BJ (cell line): ENCODE results near the gene PALLD. TPM values are rescaled to one million over a fixed set of nuclear protein-coding genes. Genes with fewer than 3 reads are reported as not detected.

Source experiments
- CTCF ChIA-PET: fragments of 350-600 bp; formaldehyde crosslinking; extraction: SDS; loops from one replicate; lab custom pipeline; 2021; ENCODE audit warnings: antibody characterized with exemption, inconsistent platforms; lab: Yijun Ruan, JAX
- POLR2A ChIA-PET: fragments of 300-600 bp; sonication (Branson Sonifier 250); formaldehyde crosslinking; extraction: SDS; loops from one replicate; lab custom pipeline; 2021; ENCODE audit warnings: antibody characterized with exemption; lab: Charles Lee
- DNase-seq: peaks from one replicate; pipeline ENCODE4 v3.0.0-alpha.2; 2011; ENCODE audit warnings: low read depth
- H3K27me3 ChIP-seq: 2 replicates; pipeline ENCODE4 v1.6.0; 2011; ENCODE audit warnings: low read length; ENCODE audit not compliant: control insufficient read depth, insufficient read depth
- H3K36me3 ChIP-seq: 2 replicates; pipeline ENCODE4 v1.5.1; 2011; ENCODE audit warnings: low read length; ENCODE audit not compliant: control insufficient read depth, insufficient read depth
- H3K4me3 ChIP-seq: 2 replicates; pipeline ENCODE4 v1.5.1; 2011; ENCODE audit warnings: low read depth, mild to moderate bottlenecking, control low read depth, low read length
- CTCF ChIP-seq: IDR thresholded peaks from 2 replicates; pipeline ENCODE4 v1.5.1; 2011; ENCODE audit warnings: low read depth, mild to moderate bottlenecking, control low read depth, inconsistent platforms, low read length, moderate library complexity; ENCODE audit not compliant: insufficient read depth
- polyA plus RNA-seq: library from polyadenylated mRNA; depleted of rRNA; stranded (reverse); fragments of >200 nt; gene quantifications from 2 replicates; pipeline ENCODE4 v1.2.3, GENCODE V29; 2011

Gene PALLD
- polyA plus RNA-seq, 1 experiment, result 30.3 TPM

GRCh38 chr4:168893807-168894206 lies 397.0 kb downstream of the PALLD start:
- H3K4me3 ChIP-seq, result no peak overlapping the region
- no peak for DNase-seq
- POLR2A ChIA-PET, result no interaction called here
- TF ChIP-seq CTCF, result no peak
- H3K36me3 ChIP-seq, result peaks cover 16% of the 10 kb centered on the region
- H3K27me3 ChIP-seq, result no peaks in the 10 kb centered on the region
- CTCF ChIA-PET, result interaction anchor here (0.9 to 1.3 kb wide), 4 partner anchors 12 to 305 kb away, joined by 3 to 4 read pairs (median 3); no protein-coding TSS in a partner anchor

GRCh38 chr4:168900080-168900479 lies 403.2 kb downstream of the PALLD start:
- TF ChIP-seq CTCF, result no peak

GRCh38 chr4:168907119-168907698 lies 410.4 kb downstream of the PALLD start:
- Histone ChIP-seq H3K36me3 (peaks cover 4% of the 10 kb centered on the region; the same call in 1 of the 2 replicates), H3K4me3 (no peak overlapping the region), H3K27me3 (no peaks in the 10 kb centered on the region)
- no peak for DNase-seq
- ChIA-PET CTCF (interaction anchor here (0.6 to 1.2 kb wide), 2 partner anchors 16 to 36 kb away, joined by 3 read pairs; no protein-coding TSS in a partner anchor), POLR2A (no interaction called here)
- no peak for TF ChIP-seq CTCF

More at GRCh38 chr4:168900080-168900479, 403.2 kb downstream of the PALLD start:
- Histone ChIP-seq H3K36me3 (peaks cover 5% of the 10 kb centered on the region), H3K4me3 (no peak overlapping the region), H3K27me3 (no peaks in the 10 kb centered on the region)
- ChIA-PET POLR2A (no interaction called here), CTCF (interaction anchor here (0.7 kb wide), 1 partner anchor 314 kb away, joined by 3 read pairs; no protein-coding TSS in a partner anchor)
- DNase-seq, result no peak

- no peak overlapping the region for H3K4me3 ChIP-seq
- H3K36me3 ChIP-seq, result peaks cover 4% of the 10 kb centered on the region; the same call in 1 of the 2 replicates
- no peak for TF ChIP-seq CTCF
- no peak for DNase-seq
- ChIA-PET CTCF (interaction anchor here (0.9 to 2.1 kb wide), 5 partner anchors 11 to 322 kb away, joined by 3 to 9 read pairs (median 4); no protein-coding TSS in a partner anchor), POLR2A (no interaction called here)
- H3K27me3 ChIP-seq, result no peaks in the 10 kb centered on the region
Observed at GRCh38 chr4:168908093-168908492, 411.2 kb downstream of the PALLD start.

- no peak for DNase-seq
- ChIA-PET CTCF (interaction anchor here (0.9 to 2.1 kb wide), 5 partner anchors 10 to 323 kb away, joined by 3 to 9 read pairs (median 4); no protein-coding TSS in a partner anchor), POLR2A (no interaction called here)
- H3K27me3 ChIP-seq, result no peaks in the 10 kb centered on the region
- H3K36me3 ChIP-seq, result peaks cover 4% of the 10 kb centered on the region; the same call in 1 of the 2 replicates
- no peak for TF ChIP-seq CTCF
- H3K4me3 ChIP-seq, result no peak overlapping the region
Observed at GRCh38 chr4:168908851-168909273, 412.0 kb downstream of the PALLD start.
